ENCODE data around the gene TMX2.
"Not testable (repeated sequence)": the region's sequence is repeated elsewhere in the genome, so short reads cannot be mapped to it uniquely, and the experiment has no call there.

The TMX2 gene

DNA sequence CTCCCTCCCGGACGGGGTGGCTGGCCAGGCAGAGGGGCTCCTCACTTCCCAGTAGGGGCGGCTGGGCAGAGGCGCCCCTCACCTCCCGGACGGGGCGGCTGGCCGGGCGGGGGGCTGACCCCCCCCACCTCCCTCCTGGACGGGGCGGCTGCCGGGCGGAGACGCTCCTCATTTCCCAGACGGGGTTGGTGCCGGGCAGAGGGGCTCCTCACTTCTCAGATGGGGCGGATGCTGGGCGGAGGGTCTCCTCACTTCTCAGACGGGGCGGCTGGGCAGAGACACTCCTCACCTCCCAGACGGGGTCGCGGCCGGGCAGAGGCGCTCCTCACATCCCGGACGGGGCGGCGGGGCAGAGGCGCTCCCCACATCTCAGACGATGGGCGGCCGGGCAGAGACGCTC, 4.3 kb downstream of the TMX2 start:
- not testable (repeated sequence) for DNase-seq

DNA sequence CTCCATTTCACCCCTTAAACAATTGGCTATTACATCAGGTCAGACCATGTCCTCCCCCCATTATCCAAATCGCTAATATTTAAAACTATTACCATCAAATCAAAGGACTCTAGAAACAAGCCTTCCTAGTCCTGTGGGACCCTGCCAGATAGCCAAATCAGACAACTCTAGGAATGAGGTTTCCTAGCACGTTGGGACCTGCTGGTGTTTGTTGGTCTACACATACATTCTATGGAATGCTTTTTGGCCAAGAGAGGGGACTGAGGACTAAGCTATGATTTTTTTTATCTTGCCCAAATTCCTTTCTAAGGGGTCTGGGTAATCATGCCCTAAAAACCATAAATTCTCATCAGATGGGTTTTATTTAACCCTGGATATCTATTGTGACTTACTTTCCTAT, 14.8 kb downstream of the TMX2 start:
- no peak for DNase-seq

DNA sequence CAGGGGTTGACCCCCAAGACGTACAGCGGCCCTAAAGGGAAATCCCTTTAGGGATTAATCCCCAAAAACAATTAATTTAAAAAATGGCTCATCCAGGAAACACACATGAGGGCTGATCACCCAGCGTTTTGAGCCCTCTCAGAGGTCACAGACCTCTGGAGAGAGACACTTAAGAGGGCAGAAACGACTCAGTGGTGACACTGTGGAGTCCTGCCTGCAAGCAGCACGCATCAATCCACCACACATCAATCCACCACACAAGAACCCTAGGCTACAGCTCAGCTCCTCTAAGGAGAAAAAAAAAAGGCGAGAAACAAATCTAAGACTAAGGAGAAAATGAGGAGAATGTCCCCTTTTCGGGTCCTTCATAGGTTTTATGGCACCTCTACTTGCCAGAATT, 16.4 kb downstream of the TMX2 start:
- no peak for DNase-seq

DNA sequence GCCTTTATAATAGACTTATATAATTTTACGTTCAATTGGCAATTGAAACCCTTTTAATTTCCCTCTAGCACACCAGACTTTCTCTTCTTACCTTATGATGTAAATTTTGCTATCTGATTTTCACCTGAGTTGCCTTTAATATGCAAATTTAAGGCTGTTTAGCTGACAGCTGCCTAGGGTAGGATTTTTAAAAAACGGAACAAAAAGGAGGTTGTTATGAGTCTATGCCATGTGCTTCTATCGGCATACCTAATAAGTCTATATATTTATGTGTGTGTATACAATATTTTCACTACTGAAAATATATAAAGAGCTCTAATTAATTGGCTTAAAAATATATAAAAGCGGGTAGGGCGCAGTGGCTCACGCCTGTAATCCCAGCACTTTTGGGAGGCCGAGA, 17.1 kb downstream of the TMX2 start:
- DNase-seq, result no peak

DNA sequence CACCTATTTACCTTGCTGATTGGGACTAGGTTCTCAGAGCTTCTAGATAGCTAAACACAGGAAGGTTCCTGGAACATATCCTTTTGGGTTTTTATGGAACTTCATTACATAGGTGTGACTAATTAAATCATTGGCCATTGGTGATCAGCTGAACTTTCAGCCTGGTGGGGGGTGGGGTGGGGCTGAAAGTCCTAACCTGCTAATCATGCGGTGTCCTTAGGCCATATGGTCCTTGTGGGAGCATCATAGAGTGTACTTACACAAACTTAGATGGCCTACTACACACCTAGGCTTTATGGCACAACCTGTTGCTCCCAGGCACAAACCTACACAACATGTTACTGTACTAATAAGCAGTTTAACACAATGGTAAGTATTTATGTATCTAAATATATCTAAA, 20.3 kb downstream of the TMX2 start:
- no peak for DNase-seq

DNA sequence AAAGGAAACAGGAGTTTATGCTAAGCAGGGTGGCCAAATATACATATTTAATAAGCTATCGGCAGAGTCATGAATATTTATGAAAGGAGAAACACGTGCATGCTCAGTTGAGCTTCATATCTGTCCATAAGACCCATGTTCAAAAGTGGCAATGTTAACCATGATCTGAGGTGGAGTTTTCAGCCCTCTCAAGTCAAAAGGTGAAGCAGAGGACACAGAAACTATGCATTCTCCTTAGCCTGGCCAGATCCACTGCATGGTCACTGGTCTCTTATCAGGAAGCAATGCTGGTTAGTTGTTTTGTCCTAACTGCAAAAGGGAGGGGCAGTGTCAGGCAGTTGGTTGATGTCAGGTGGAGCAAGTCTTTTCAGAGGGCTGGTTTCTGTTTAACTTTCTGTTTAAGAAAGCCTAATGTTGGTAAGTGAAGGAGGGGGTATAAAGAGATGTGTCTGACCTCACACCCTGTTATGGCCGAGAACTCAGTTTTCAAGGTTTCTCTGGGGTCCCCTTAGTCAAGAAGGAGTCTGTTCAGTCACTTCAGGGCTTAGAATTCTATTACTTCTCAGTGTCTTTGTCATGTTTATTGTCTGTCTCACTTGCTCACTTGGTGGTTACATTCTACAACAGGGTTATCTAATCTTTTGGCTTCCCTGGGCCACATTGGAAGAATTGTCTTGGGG, 23.4 kb downstream of the TMX2 start:
- no peak for DNase-seq

DNA sequence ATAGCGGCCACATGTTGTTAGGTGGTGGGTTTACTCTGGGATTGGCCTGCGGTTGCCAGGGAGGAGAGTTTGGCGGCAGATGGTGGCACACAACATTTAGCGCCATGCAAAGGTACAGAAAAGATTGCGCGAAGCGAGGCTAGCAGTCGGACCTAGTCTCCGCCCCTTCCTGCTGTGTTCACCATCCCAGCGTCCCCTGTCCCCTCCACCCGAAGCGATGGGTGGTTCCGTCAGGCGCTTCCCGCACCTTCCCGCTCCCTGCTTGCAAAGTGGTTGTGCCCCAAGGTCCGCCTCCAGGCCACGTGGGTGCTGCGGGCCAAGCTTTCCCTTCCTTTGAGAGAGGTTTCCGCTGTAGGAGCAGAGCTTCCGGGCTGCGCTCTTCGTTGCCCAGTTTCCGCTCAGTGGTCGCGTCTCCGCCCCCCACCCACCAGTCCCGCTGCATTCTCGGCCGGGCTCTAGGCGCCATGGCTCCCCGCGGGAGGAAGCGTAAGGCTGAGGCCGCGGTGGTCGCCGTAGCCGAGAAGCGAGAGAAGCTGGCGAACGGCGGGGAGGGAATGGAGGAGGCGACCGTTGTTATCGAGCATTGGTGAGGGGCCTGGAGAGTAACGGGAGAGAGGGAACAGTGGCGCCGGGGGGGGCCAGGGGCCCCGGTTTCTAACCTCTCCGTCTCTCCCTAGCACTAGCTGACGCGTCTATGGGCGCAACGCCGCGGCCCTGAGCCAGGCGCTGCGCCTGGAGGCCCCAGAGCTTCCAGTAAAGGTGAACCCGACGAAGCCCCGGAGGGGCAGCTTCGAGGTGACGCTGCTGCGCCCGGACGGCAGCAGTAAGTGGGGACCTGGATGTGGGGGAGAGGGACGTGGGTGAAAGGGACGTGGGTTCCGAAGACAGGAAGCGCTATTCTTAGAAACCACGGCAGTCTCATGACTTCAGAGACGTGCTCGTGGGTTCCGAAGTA, 29.0 kb downstream of the TMX2 start, which contains the start of gene SELENOH:
Gene SELENOH (plus strand): TSS at position 360 of the 955 bp plus-strand sequence. CDS start 105 bp downstream, at position 465.
- DNase-seq, result peak; percentile 92

DNA sequence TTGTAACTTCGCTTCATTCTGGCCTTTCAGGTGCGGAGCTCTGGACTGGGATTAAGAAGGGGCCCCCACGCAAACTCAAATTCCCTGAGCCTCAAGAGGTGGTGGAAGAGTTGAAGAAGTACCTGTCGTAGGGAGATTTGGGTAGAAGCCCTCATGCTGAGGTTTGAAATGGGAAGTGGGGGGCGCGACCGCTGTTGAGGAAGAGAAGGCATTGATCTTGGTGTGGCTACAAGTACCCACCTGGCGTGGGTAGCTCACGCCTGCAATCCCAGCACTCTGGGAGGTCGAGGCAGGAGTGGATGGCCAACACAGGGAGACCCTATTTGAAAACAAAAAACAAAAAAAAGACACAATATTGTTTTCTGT, 29.7 kb downstream of the TMX2 start:
- no peak for DNase-seq

DNA sequence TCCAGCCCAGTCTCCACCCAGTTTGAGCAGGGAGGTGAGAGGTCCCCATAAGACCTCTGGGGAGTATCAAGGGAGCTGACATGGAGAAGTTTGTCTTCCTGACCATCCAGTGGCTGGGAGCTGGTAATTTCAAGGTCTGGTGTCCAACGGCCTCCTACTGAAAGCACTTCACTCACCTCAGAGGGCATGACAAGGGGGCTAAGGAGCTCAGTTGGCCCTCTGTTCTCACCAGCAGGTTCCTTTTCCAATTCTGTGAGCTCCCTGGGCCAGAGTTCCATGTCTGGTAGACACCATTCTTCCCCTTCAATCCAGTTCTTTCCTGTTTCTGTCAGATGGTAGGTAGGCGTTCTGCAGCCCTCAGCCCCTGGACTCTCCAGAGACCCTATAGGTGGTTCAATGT, 32.0 kb downstream of the TMX2 start:
- no peak for DNase-seq

DNA sequence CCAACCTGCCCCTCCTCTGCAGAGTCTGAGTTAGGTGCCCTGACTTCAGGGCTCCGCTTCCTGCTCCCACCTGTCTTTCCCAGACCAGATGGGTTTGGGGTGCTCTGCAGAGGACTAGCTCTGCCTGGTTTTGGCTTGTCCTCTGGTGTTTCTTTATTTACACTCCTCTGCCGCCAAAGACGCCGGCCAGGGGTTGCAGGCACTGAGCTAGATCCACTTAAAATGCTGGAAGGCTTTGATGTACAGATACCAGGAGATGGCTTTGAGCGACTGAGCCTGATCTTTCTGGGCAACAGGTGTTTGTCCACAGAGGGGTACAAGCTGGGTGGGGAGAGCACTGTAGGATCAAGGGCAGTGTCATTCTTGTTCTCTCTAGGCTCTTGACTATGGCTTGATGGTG, 32.8 kb downstream of the TMX2 start:
- DNase-seq, result no peak

DNA sequence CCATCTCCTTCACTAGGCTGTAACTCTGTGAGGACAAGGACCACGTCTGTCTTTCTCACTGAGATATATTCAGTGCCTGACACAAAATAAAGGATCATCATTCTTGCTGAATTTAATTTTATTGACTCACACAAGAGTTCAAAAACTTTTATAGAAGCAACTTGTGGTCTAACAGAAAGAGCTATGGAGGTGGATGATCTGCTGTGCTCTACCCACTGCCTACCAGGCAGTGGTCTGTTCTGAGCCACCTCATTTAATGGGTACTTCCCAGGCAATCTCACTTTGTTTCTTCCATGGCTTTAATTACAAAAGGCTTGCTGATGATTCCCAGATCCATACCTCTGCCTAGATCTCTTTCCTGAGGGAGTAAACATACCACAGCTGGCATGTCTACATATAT, 34.5 kb downstream of the TMX2 start:
- DNase-seq, result no peak

DNA sequence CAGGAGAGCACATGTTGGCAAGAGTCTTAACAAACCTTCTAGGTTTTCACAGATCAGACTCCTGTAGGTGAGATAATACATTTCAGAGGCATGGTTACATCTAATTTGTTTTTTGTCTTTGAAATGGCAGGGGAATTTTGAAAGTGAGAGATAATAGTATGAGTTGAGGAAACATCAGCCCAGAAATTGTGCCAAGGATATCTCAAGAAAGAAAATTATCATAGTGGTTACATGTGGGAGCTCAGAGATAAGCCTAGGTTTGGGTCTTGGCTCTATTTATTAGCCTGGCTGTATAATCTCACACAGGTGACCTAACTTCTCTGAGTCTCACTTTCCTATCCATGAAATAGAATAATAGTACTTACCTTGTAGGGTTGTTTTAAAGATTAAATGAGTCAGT, 38.8 kb downstream of the TMX2 start:
- DNase-seq, result no peak

DNA sequence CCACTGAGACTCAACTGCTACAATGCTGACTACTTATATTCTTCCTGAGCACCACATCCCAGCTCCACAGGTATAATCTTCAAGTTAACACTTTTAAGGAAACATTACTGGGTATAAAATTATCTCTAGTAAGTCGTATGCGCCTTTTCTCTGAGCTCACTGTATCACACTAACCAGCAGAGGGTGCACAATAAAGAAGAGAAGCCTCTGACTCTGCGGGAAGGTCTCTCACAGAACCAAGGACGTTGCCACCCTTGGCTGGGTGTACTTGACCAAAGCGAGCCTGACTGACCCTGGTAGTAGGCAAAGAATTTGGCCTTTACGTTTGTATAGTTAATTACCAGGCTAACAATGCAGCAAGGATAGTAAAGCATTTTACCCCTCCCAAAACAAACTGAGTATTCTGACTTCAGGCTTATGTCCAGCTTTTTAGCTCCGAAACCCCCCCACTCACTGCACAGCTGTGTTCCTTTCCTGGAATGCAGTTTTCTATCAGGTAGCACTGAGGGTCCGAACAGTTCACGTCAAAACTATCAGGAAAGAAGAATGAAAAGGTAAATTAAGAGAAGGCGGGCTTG, 39.4 kb downstream of the TMX2 start, which contains the start of gene BTBD18:
Gene BTBD18 (minus strand): TSS at position 144 of the 578 bp plus-strand sequence. CDS start 631 bp downstream, outside the sequence.
- no peak for DNase-seq

DNA sequence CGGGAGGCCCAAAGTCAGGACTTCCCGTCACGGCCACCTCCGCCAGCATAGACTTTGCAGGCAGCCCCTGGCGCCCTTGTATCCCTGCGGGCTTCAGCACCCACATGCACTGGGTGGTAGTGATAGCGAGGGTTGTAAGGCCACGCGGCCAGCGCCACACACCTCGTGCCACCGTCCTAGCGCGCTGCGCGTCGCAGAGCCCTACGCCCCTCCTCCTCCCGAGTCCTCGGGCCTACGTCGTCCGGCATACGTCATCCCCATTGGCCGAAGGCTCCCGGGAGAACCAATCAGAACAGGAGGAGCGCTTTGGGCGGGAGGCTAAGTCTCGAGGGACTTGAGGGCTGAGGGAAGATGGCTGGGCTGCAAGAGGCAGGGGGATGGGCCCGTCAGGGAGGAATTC, 40.6 kb downstream of the TMX2 start:
- no peak for DNase-seq

DNA sequence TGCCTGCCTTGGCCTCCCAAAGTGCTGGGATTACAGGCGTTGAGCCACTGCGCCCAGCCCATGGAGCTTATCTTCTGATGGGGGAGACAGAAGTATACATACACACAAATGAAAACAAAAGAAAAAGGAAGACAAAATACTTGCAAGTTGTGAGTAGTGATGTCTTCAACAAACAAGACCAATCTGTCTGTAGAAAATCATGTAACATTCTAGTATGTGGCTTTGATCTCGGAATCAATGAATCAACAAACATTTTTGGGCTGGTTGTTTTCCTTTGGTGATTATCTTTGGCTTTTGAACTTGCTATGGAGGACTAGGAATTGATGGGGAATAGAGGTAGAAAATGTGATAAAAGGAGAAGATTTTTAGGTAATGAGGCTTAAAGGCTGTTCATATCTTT, 45.8 kb downstream of the TMX2 start:
- no peak for DNase-seq

DNA sequence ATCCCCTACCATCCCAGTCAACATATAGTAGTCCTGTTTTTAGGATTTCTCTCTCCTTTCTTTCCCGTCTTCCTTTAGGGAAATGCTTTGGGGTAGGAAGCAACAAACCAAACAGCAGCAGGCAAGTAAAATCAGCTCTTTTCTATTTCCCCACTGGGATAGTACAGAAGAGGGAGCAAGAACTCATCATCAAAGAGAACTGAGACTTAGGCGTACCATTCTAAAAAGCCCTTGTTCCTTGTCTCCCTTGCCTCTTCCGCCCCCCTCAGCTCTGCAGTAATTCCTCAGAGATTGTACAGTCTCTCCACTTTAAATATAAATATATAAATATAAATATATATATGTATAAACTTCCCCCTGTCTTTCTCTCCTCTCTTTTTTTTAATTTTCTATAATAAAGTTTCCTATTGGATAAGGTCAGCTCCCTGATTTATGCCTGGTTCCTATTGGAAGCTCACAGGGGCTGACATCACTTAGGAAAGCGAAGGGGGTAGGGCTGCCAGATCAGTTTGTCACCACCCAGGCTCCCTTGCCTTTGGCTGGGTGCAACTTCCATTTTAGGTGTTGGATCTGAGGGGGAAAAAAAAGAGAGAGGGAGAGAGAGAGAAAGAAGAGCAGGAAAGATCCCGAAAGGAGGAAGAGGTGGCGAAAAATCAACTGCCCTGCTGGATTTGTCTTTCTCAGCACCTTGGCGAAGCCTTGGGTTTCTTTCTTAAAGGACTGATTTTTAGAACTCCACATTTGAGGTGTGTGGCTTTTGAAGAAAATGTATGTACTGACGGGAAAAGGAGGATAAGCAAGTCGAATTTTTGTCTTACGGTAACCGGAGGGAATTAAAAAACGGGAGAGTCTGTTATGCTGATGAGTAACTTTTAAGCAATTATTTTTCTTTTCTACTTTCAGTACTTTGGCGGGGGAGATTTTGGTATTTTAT, 49.2 kb downstream of the TMX2 start, which contains the start of gene CTNND1:
Gene CTNND1 (plus strand): TSS at position 502 of the 934 bp plus-strand sequence. CDS start 29,677 bp downstream, outside the sequence.
- peak; percentile 95 for DNase-seq

DNA sequence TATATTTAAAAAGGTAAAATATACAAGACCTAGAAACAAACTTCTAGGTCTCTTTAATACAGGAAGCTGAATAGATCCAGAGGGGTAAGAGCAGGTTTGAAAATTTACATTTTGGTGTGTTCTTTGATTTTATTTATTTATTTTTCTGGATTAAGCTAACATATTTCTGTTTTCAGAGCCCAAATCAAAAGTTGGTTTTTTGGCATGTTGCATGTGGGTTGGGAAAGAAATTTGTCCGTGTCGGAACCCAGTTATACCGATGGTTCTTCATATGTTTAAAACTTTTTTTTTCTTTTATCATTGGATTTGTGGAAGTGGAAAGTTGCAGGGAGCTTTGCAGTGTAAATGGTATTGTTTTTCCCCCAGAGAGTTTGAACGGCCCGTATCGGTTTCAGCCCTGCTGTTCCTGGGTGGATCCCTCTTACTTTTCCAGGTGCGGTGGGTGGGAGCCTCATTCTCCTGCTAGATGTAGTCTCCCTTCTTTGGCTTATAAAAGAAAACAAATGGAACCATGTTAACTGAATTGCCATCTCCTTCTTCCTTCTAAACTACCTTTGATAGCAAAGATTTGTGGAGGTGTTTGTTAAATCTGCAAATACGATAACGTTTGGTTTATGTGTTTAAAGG, 50.0 kb downstream of the TMX2 start:
- no peak for DNase-seq

DNA sequence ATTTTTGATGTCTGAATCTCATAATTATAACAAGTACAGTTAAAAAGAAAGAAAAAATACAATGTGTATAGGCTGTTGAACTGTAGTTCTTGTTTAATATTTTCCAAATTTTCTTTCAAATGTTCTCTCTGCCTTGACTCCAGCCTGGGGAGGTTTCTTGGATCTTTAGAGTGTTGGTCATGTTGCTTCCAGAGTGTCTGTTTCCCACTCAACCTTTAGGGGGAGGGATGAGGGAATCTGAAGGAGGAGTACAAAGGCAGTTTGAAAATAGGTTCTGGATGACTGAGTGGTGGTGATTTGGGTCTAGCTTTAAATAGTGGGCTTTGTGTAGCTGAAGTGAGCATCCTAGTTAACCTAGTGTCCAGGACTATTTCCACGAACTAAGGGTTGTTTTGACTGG, 51.2 kb downstream of the TMX2 start:
- no peak for DNase-seq

DNA sequence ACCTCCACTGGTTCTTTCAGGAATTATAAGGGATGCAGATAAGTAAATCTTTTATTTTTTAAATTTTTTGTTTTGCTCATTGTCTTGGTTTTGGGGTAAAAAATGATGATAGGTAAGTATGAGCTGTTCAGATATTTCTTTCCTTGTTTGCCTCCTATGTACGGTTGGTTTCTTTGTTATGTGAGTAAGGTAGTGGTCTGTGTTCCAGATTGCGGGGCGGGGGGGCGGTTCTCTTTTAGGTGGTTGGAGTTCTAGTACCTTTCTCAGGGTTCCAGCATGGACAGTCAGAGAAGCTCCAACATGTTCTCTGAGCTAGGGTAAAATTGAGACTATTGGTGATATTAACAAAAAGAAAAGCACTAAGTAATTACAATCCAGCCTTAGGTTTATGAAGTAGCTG, 51.6 kb downstream of the TMX2 start:
- DNase-seq, result no peak

DNA sequence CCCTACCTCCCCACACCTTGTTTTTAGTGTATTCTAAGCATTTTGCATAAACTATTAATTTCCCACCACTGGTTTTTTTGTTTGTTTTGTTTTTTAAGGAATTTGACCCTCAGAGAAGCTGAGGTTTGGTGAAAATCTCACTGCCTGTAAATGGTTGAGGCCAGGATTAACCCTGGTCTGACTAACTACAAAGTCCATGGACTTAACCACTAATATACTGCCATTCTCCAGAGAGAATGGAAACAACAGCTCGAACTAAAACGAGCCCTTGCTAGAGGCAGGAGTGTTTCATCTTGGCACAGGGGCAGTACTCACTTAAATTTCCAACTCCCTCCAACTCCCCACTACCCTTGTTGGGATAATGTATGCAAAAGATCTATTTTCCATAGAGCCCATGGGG, 52.2 kb downstream of the TMX2 start:
- DNase-seq, result no peak

DNA sequence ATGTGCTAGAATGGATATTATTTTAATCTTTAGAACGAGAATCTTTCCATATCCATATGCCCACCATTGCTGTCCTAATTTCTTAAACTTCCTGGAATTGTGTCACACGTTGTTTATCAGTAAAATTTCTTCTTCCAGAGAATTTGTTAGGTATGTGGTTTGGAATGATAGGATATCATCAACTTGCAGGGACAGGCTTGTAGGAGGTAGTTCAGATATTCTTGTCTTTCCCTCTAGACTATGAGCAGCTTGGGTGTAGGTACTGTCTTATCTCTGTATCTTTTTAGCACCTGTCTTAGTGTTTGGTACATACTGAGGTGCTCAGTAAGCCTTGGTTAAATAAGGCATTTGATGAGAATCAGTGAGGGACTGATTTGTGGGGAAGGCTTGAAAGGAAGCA, 52.6 kb downstream of the TMX2 start:
- DNase-seq, result no peak

DNA sequence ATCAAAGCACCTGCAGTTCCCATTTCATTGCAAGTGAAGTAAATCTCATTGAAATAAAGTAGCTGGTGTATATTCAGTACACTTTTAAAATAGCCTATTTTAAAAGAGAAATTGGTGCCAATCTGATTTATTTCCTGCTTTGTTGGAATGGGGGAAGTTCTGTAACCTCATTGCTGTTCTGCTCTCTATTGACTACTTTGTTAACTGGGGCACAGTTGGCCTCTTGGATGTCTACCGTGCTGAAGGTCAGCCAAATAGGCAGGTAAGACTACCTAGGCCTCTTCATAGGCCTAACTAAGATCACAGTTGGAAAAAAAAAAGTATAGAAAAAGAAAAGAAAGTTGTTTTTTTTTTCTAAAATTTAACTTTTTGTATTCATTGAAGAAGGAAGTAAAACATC, 58.4 kb downstream of the TMX2 start:
- DNase-seq, result no peak
